Astrocyte (in vitro differentiated cells and primary cell): ENCODE results near the gene PRIMA1. TPM values are rescaled to one million over a fixed set of nuclear protein-coding genes. Genes with fewer than 3 reads are reported as not detected.

Source experiments
- DNase-seq: peaks from one replicate; pipeline ENCODE4 v3.0.0-alpha.2; 2010; ENCODE audit warnings: low read depth
- FAIRE-seq: peaks from 2 replicates; lab custom pipeline; 2011; peaks lifted over from hg19 to GRCh38; lab: Jason Lieb, UNC
- H2AFZ ChIP-seq: 2 replicates; pipeline ENCODE4 v1.6.0; 2012; ENCODE audit warnings: low read depth, low read length, inconsistent platforms
- H3K27ac ChIP-seq: 2 replicates; pipeline ENCODE4 v1.5.1; 2011; ENCODE audit warnings: low read depth, low read length, inconsistent platforms
- H3K27me3 ChIP-seq: 2 replicates; pipeline ENCODE4 v1.6.0; 2011; ENCODE audit warnings: low read length, inconsistent platforms; ENCODE audit not compliant: insufficient read depth
- H3K36me3 ChIP-seq: 2 replicates; pipeline ENCODE4 v1.5.1; 2011; ENCODE audit warnings: low read length, inconsistent platforms; ENCODE audit not compliant: insufficient read depth
- H3K4me1 ChIP-seq: 2 replicates; pipeline ENCODE4 v1.5.1; 2011; ENCODE audit warnings: low read length, inconsistent platforms; ENCODE audit not compliant: insufficient read depth
- H3K4me2 ChIP-seq: 2 replicates; pipeline ENCODE4 v1.6.0; 2012; ENCODE audit warnings: low read length, inconsistent platforms
- H3K4me3 ChIP-seq: 2 replicates; pipeline ENCODE4 v1.5.1; 2011; ENCODE audit warnings: low read depth, mild to moderate bottlenecking, low read length, inconsistent platforms; ENCODE audit not compliant: insufficient read depth
- H3K79me2 ChIP-seq: 2 replicates; pipeline ENCODE4 v1.6.0; 2012; ENCODE audit warnings: mild to moderate bottlenecking, low read length, inconsistent platforms; ENCODE audit not compliant: insufficient read depth
- H3K9ac ChIP-seq: 2 replicates; pipeline ENCODE4 v1.6.0; 2012; ENCODE audit warnings: mild to moderate bottlenecking, low read length, inconsistent platforms
- H3K9me3 ChIP-seq: 2 replicates; pipeline ENCODE4 v1.5.1; 2012; ENCODE audit warnings: low read depth, mild to moderate bottlenecking, low read length, inconsistent platforms; ENCODE audit not compliant: insufficient read depth
- H4K20me1 ChIP-seq: 2 replicates; pipeline ENCODE4 v1.6.0; 2012; ENCODE audit warnings: low read length, inconsistent platforms; ENCODE audit not compliant: insufficient read depth
- H3K27ac Mint-ChIP-seq: one replicate; pipeline ENCODE4 v1.8.0; 2021; ENCODE audit warnings: mild to moderate bottlenecking, mixed read lengths; ENCODE audit not compliant: unreplicated experiment
- H3K27me3 Mint-ChIP-seq: one replicate; pipeline ENCODE4 v1.8.0; 2021; ENCODE audit warnings: low read depth, mixed read lengths; ENCODE audit not compliant: unreplicated experiment
- H3K36me3 Mint-ChIP-seq: one replicate; pipeline ENCODE4 v1.8.0; 2021; ENCODE audit warnings: low read depth, mixed read lengths; ENCODE audit not compliant: unreplicated experiment
- H3K4me1 Mint-ChIP-seq: one replicate; pipeline ENCODE4 v1.8.0; 2021; ENCODE audit warnings: low read depth, mixed read lengths; ENCODE audit not compliant: unreplicated experiment
- H3K4me3 Mint-ChIP-seq: one replicate; pipeline ENCODE4 v1.8.0; 2021; ENCODE audit warnings: mild to moderate bottlenecking, moderate library complexity, mixed read lengths; ENCODE audit not compliant: unreplicated experiment
- H3K9me3 Mint-ChIP-seq: one replicate; pipeline ENCODE4 v1.8.0; 2021; ENCODE audit warnings: mild to moderate bottlenecking, mixed read lengths; ENCODE audit not compliant: unreplicated experiment
- CTCF ChIP-seq: IDR thresholded peaks from 2 replicates; pipeline ENCODE4 v1.5.1; 2011; ENCODE audit warnings: low read depth, mild to moderate bottlenecking, inconsistent platforms, low read length, moderate library complexity; ENCODE audit not compliant: insufficient read depth
- EZH2 ChIP-seq: IDR thresholded peaks from 2 replicates; pipeline ENCODE4 v1.6.1; 2012; ENCODE audit warnings: mild to moderate bottlenecking, low read length, inconsistent platforms; ENCODE audit not compliant: insufficient read depth
- total RNA-seq: library from RNA; stranded (reverse); gene quantifications from 2 replicates; pipeline ENCODE4 v1.2.1, GENCODE V29; 2021

PRIMA1 gene
- total RNA-seq, 1 donor from 2014 or later = not detected

- Mint-ChIP-seq H3K36me3 (no peaks in the 10 kb centered on the region), H3K4me1 (no peaks in the 10 kb centered on the region), H3K27ac (no peak overlapping the region), H3K27me3 (peaks cover 9% of the 10 kb centered on the region), H3K9me3 (no peaks in the 10 kb centered on the region), H3K4me3 (no peak overlapping the region)
- FAIRE-seq (no peak), DNase-seq (no peak)
- H3K4me1 ChIP-seq = no peaks in the 10 kb centered on the region
- TF ChIP-seq CTCF (no peak), EZH2 (no peak)
- H4K20me1 ChIP-seq = no peaks in the 10 kb centered on the region
- H3K79me2 ChIP-seq = no peaks in the 10 kb centered on the region
- H3K27me3 ChIP-seq = no peaks in the 10 kb centered on the region
- H2AFZ ChIP-seq = no peak overlapping the region
- H3K9me3 ChIP-seq = no peaks in the 10 kb centered on the region
- no peak overlapping the region for H3K4me3 ChIP-seq
- H3K27ac ChIP-seq = no peak overlapping the region
- no peak overlapping the region for H3K4me2 ChIP-seq
- no peaks in the 10 kb centered on the region for H3K36me3 ChIP-seq
- no peak overlapping the region for H3K9ac ChIP-seq
Observed at GRCh38 chr14:93703941-93704340, 84.3 kb downstream of the PRIMA1 start.

GRCh38 chr14:93702946-93703345, 85.3 kb downstream of the PRIMA1 start:
- Histone ChIP-seq H3K9ac (no peak overlapping the region), H3K9me3 (no peaks in the 10 kb centered on the region), H3K4me1 (no peaks in the 10 kb centered on the region), H3K27me3 (no peaks in the 10 kb centered on the region), H3K4me2 (no peak overlapping the region), H2AFZ (no peak overlapping the region), H3K36me3 (no peaks in the 10 kb centered on the region), H3K4me3 (no peak overlapping the region), H4K20me1 (no peaks in the 10 kb centered on the region), H3K79me2 (no peaks in the 10 kb centered on the region), H3K27ac (no peak overlapping the region)
- no peak for DNase-seq
- no peak for FAIRE-seq
- peaks cover 9% of the 10 kb centered on the region for H3K27me3 Mint-ChIP-seq
- H3K36me3 Mint-ChIP-seq = no peaks in the 10 kb centered on the region
- H3K9me3 Mint-ChIP-seq = no peaks in the 10 kb centered on the region
- no peak overlapping the region for H3K27ac Mint-ChIP-seq
- no peaks in the 10 kb centered on the region for H3K4me1 Mint-ChIP-seq
- no peak overlapping the region for H3K4me3 Mint-ChIP-seq
- TF ChIP-seq CTCF (no peak), EZH2 (no peak)

GRCh38 chr14:93701562-93701961, 86.7 kb downstream of the PRIMA1 start:
- no peaks in the 10 kb centered on the region for H4K20me1 ChIP-seq

More at GRCh38 chr14:93701562-93701961, 86.7 kb downstream of the PRIMA1 start:
- H3K4me3 Mint-ChIP-seq = no peak overlapping the region
- Histone ChIP-seq H3K4me2 (no peak overlapping the region), H3K79me2 (no peaks in the 10 kb centered on the region), H3K9ac (no peak overlapping the region), H3K4me3 (no peak overlapping the region), H3K4me1 (no peaks in the 10 kb centered on the region), H3K36me3 (no peaks in the 10 kb centered on the region), H2AFZ (no peak overlapping the region), H3K27me3 (no peaks in the 10 kb centered on the region), H3K27ac (no peak overlapping the region), H3K9me3 (no peaks in the 10 kb centered on the region)
- no peaks in the 10 kb centered on the region for H3K36me3 Mint-ChIP-seq
- no peak for DNase-seq
- H3K4me1 Mint-ChIP-seq = no peaks in the 10 kb centered on the region
- no peak overlapping the region for H3K27ac Mint-ChIP-seq
- H3K27me3 Mint-ChIP-seq = peaks cover 8% of the 10 kb centered on the region
- H3K9me3 Mint-ChIP-seq = no peaks in the 10 kb centered on the region
- FAIRE-seq = no peak
- TF ChIP-seq CTCF (no peak), EZH2 (no peak)
